ACC112 (cell line): ENCODE data around the gene ZSCAN21.
A peak's percentile ranks its signal among the peaks of the same experiment; 100 is the strongest.

Source experiments
- H2AFZ ChIP-seq: fragments of 200-600 bp; sonication (generic); one replicate; pipeline ENCODE4 v1.6.0; 2017; ENCODE audit warnings: antibody characterized with exemption, low read length; ENCODE audit not compliant: unreplicated experiment
- H3K27ac ChIP-seq: fragments of 200-600 bp; sonication (generic); 2 replicates; pipeline ENCODE4 v1.5.1; 2014; ENCODE audit warnings: low read depth, mild to moderate bottlenecking, antibody characterized with exemption, low read length, moderate library complexity
- H3K27me3 ChIP-seq: fragments of 200-600 bp; sonication (generic); 2 replicates; pipeline ENCODE4 v1.6.1; 2014; ENCODE audit warnings: mild to moderate bottlenecking, antibody characterized with exemption, low read length, moderate library complexity, mixed read lengths; ENCODE audit not compliant: insufficient read depth
- H3K36me3 ChIP-seq: fragments of 200-600 bp; sonication (generic); 2 replicates; pipeline ENCODE4 v1.6.1; 2016; ENCODE audit warnings: mild to moderate bottlenecking, antibody characterized with exemption, low read length, moderate library complexity, mixed read lengths; ENCODE audit not compliant: insufficient read depth
- H3K4me1 ChIP-seq: fragments of 200-600 bp; sonication (generic); one replicate; pipeline ENCODE4 v1.6.1; 2016; ENCODE audit warnings: low read length, mixed read lengths; ENCODE audit not compliant: insufficient read depth, unreplicated experiment, control insufficient read depth
- H3K4me3 ChIP-seq: fragments of 200-600 bp; sonication (generic); 2 replicates; pipeline ENCODE4 v1.5.1; 2014; ENCODE audit warnings: mild to moderate bottlenecking, low read depth, low read length
- H3K79me2 ChIP-seq: fragments of 200-600 bp; sonication (generic); one replicate; pipeline ENCODE4 v1.6.0; 2016; ENCODE audit warnings: low read length; ENCODE audit not compliant: control insufficient read depth, unreplicated experiment, insufficient read depth

Gene ZSCAN21

GRCh38 chr7:100059251-100059739, 9.7 kb downstream of the ZSCAN21 start:
- H3K36me3 ChIP-seq: peaks cover 44% of the 10 kb centered on the region
- no peaks in the 10 kb centered on the region for H3K27me3 ChIP-seq
- no peaks in the 10 kb centered on the region for H3K79me2 ChIP-seq
- H3K4me3 ChIP-seq: no peak overlapping the region
- no peak overlapping the region for H3K27ac ChIP-seq
- H3K4me1 ChIP-seq: no peaks in the 10 kb centered on the region
- no peak overlapping the region for H2AFZ ChIP-seq

DNA sequence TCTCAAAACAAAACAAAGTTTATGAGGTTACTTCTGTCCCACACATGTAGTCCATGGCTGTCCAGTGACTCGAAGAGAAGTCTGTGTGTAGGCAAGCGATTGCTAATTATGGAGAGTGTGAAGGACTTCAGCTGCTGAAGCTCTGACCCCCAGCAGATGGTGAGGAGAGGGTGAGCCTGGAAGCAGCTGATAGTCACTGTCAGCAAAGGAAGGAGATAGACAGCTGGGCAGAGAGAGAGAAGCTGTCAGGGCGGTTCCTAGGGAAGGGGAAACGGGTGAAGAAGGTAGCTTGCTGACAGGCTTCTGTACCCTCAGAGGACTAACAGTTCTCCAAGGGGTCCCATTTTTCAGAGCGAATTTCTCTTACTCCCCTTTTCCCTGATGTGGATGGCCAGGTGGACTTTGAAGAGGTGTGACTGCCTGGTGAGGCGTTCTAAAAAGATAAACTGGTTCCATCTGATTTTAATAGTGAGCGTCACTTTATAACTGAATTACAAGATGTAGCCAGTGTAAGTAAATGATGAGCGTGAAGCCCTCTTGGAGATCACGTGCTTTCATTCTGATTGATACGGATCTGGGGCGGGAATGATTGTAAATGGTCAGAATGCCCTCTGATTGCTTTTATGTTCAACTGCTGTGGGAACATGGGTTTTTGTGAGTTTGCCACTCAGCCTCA, 12.1 kb downstream of the ZSCAN21 start:
- no peak overlapping the region for H3K27ac ChIP-seq
- no peaks in the 10 kb centered on the region for H3K79me2 ChIP-seq
- no peak overlapping the region for H2AFZ ChIP-seq
- no peak overlapping the region for H3K4me3 ChIP-seq
- peaks cover 8% of the 10 kb centered on the region for H3K4me1 ChIP-seq
- H3K36me3 ChIP-seq: peaks cover 51% of the 10 kb centered on the region
- H3K27me3 ChIP-seq: no peaks in the 10 kb centered on the region

GRCh38 chr7:100063376-100063775, 13.8 kb downstream of the ZSCAN21 start:
- Histone ChIP-seq H3K27ac (no peak overlapping the region), H3K27me3 (no peaks in the 10 kb centered on the region), H3K4me1 (peaks cover 8% of the 10 kb centered on the region), H3K79me2 (no peaks in the 10 kb centered on the region), H3K4me3 (no peak overlapping the region), H2AFZ (no peak overlapping the region), H3K36me3 (peaks cover 49% of the 10 kb centered on the region)

DNA sequence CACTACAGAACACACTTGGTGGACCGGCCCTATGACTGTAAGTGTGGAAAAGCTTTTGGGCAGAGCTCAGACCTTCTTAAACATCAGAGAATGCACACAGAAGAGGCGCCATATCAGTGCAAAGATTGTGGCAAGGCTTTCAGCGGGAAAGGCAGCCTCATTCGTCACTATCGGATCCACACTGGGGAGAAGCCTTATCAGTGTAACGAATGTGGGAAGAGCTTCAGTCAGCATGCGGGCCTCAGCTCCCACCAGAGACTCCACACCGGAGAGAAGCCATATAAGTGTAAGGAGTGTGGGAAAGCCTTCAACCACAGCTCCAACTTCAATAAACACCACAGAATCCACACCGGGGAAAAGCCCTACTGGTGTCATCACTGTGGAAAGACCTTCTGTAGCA, 14.6 kb downstream of the ZSCAN21 start:
- Histone ChIP-seq H3K27me3 (no peaks in the 10 kb centered on the region), H3K4me3 (no peak overlapping the region), H3K4me1 (peaks cover 8% of the 10 kb centered on the region), H3K27ac (no peak overlapping the region), H2AFZ (no peak overlapping the region), H3K79me2 (no peaks in the 10 kb centered on the region), H3K36me3 (peaks cover 46% of the 10 kb centered on the region)

GRCh38 chr7:100065452-100066186, 16.0 kb downstream of the ZSCAN21 start:
- Histone ChIP-seq H3K4me3 (no peak overlapping the region), H3K27ac (peak overlapping the region; percentile 64), H3K27me3 (no peaks in the 10 kb centered on the region), H2AFZ (no peak overlapping the region), H3K79me2 (no peaks in the 10 kb centered on the region), H3K4me1 (peaks cover 8% of the 10 kb centered on the region), H3K36me3 (peaks cover 54% of the 10 kb centered on the region)

GRCh38 chr7:100066953-100067352, 17.4 kb downstream of the ZSCAN21 start:
- Histone ChIP-seq H3K36me3 (peaks cover 59% of the 10 kb centered on the region), H3K79me2 (no peaks in the 10 kb centered on the region), H3K4me3 (no peak overlapping the region), H3K27ac (no peak overlapping the region), H3K4me1 (peaks cover 8% of the 10 kb centered on the region), H3K27me3 (no peaks in the 10 kb centered on the region), H2AFZ (no peak overlapping the region)

GRCh38 chr7:100069991-100070390, 20.4 kb downstream of the ZSCAN21 start:
- H3K27me3 ChIP-seq: no peaks in the 10 kb centered on the region
- no peak overlapping the region for H3K4me3 ChIP-seq
- no peak overlapping the region for H2AFZ ChIP-seq
- H3K36me3 ChIP-seq: peaks cover 72% of the 10 kb centered on the region
- H3K79me2 ChIP-seq: no peaks in the 10 kb centered on the region
- H3K4me1 ChIP-seq: peaks cover 8% of the 10 kb centered on the region
- no peak overlapping the region for H3K27ac ChIP-seq

- Histone ChIP-seq H2AFZ (no peak overlapping the region), H3K4me1 (no peaks in the 10 kb centered on the region), H3K27me3 (no peaks in the 10 kb centered on the region), H3K27ac (no peak overlapping the region), H3K79me2 (no peaks in the 10 kb centered on the region), H3K36me3 (peaks cover 84% of the 10 kb centered on the region), H3K4me3 (peak overlapping the region; percentile 16; the same call in 1 of the 2 replicates)
Measured at GRCh38 chr7:100071018-100071723, 21.6 kb downstream of the ZSCAN21 start.

GRCh38 chr7:100072462-100072861, 22.9 kb downstream of the ZSCAN21 start:
- no peak overlapping the region for H3K27ac ChIP-seq

DNA sequence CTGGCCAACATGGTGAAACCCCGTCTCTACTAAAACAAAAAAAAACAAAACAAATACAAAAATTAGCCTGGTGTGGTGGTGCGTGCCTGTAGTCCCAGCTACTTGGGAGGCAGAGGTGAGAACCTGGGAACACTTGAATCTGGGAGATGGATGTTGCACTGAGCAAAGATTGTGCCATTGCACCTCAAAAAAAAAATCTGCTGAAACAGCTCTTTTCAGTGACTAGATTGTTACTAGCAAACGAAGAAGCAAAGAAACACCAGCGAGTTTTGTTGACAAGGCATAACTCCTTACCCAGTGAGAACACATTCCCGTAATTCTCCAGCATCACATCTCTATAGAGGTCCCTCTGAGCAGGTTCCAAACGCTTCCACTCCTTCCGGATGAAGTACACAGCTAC, 25.3 kb downstream of the ZSCAN21 start:
- Histone ChIP-seq H3K27me3 (no peaks in the 10 kb centered on the region), H3K79me2 (peaks cover 30% of the 10 kb centered on the region), H3K4me3 (no peak overlapping the region), H3K27ac (no peak overlapping the region), H2AFZ (no peak overlapping the region), H3K36me3 (peaks cover 81% of the 10 kb centered on the region), H3K4me1 (no peaks in the 10 kb centered on the region)

More at GRCh38 chr7:100072462-100072861, 22.9 kb downstream of the ZSCAN21 start:
- peaks cover 9% of the 10 kb centered on the region for H3K79me2 ChIP-seq
- H3K36me3 ChIP-seq: peaks cover 94% of the 10 kb centered on the region
- no peaks in the 10 kb centered on the region for H3K4me1 ChIP-seq
- H3K27me3 ChIP-seq: no peaks in the 10 kb centered on the region
- H3K4me3 ChIP-seq: no peak overlapping the region
- H2AFZ ChIP-seq: no peak overlapping the region
